ENCODE measurements around the gene PPP1R1B.
A peak's percentile ranks its signal among the peaks of the same experiment; 100 is the strongest.
"Not testable (repeated sequence)": the region's sequence is repeated elsewhere in the genome, so short reads cannot be mapped to it uniquely, and the experiment has no call there.

Gene PPP1R1B

DNA sequence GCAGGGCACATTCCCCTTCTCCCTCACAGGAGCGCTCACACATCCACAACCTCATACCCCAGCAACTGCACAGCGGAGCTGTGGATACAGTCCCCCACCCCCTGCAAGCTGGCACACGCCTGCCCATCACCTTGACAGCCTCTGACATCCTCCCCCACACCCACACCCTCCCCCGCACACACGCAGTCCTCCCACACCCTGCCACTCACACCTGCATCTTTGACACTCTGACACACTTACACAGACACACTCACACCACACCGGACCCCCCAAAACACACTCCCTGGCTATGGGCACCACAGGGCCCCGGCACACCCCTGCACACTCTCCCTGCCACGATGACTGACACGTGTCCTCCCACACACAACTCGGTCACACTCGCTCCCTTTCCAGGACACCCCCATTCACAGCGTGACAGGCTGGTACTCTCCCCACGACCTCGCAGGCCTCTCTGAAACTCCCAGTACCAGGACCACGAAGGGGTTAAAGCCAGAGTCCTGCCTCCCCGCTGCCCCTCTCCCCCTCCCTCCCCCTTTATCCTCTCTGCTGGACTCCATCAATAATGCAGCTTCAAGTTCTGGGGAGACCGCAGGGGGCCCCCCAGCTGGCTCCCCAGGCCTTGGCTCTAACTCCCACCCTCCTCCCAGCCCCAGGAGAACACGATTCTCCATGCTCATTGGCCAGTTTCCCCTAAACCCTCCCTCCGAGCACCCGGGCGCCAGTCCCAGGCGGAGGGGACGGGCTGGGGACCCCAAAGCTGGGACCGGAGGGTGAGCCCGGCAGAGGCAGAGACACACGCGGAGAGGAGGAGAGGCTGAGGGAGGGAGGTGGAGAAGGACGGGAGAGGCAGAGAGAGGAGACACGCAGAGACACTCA lies at the start of gene PPP1R1B:
Gene PPP1R1B, plus strand, starts transcription at position 782 of the 876 bp plus-strand sequence. CDS start 441 bp downstream, outside the sequence.
- no peak for DNase-seq
- in situ Hi-C loops (cut with MboI; ENCODE audit: low pct_unique_long_range_greater_than_20kb, low sequenced_read_pairs) = no loop called here

DNA sequence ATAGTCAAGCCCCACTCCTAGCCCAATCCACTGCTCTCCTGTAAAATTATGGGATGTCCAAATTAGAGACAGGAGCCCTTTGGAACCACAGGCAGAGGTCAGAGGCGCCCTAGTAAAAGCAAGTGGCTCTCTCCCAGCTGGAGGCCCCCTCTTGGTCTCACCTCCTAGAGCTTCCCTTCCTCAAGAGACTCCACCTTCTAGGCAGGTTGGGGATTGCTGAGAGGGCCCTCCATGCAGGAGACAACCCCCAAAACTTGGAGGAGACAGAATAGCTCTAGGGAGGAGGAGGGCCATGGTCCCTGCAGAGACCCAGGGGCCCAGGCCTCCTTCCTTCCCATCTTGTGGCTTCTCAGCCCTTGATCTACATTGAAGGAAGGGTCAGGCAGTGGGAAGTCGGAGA lies 48.5 kb upstream of the PPP1R1B start:
- in situ Hi-C loops (cut with MboI; ENCODE audit: low pct_unique_long_range_greater_than_20kb, low sequenced_read_pairs) = no loop called here

DNA sequence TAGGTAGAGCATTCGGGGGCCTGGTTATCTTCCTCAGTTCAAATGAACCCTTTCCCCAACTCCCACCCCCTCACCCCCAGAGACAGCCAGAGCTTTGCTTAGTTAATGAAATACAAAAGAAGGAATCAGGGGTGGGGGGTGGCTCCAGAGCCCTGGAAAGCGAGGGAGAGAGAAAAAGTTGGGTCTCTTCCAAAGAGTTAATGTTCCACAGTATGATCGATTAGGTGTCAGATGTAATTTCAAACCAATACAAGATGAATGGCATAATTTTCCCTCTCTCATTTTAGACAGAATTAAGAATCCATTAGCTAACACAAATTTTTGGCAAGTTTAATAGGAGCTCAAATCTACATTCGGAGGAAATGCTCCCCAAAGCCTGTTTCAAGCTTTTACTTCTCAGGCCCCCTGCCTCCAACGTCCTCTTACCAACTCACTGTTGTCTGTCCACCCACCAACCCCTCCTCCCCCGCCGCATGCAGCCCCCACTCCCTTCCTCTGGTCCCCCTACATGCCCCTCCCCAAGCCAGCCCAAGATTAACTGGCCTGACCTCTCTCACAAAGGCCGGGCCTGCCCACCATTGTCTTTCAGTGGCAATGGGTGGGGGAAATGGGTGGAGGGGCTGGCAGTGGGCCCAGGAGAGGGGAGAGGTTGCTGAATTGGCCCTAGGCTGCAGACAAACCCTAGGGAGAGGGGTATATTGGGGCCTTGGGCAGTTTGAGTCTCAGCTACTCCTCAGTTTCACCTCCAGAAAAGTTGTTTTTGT lies 47.3 kb upstream of the PPP1R1B start:
- in situ Hi-C loops (cut with MboI; ENCODE audit: low pct_unique_long_range_greater_than_20kb, low sequenced_read_pairs) = no loop called here
- no peak for DNase-seq

More for the DNA sequence above, 48.5 kb upstream of the PPP1R1B start:
- no peak for DNase-seq

DNA sequence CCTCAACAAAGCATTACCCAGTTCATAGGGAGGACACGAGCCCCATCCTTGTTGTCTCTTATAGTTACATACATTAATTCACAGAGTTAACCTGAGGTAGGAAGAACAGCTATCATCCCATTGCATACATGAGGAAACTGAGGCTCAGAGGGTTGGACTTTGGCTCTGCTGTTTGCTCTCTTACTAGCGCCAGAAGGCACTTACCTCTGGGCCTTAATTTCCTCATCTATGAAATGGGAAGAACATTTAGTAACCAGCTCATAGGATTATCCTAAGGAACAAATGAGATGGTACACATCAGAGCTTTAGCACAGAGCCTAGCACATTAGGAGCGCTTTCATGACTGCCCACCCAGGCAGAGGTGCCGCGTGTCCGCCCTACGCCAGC lies 46.7 kb upstream of the PPP1R1B start:
- in situ Hi-C loops (cut with MboI; ENCODE audit: low pct_unique_long_range_greater_than_20kb, low sequenced_read_pairs) = no loop called here
- DNase-seq = no peak

DNA sequence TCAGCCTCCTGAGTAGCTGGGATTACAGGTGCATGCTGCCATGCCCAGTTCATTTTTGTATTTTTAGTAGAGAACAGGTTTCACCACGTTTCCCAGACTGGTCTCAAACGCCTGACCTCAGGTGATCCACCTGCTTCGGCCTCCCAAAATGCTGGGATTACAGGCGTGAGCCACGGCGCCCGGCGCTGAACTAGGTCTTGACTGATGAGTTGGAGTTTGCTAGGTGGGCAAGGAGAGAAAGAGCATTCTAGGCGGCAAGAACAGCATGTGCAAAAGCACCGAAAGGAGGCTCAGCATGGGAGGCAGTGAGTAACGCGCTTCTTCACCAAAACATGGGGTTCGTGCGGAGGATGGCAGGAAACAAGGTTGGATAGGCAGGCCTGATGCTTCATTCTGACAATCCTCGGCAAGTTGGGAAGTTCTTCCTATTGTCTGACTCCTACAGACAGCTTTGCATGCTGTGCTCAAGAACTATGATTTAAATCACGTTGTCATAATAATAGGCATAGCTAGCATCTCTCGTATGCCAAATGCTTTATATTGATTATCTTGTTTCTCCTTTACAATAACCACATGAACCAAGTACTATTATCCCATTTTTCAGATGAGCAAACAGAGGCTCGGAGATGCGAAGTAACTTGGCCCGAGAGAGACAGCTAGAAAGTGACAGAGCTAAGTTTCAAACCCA lies 45.5 kb upstream of the PPP1R1B start:
- in situ Hi-C loops (cut with MboI; ENCODE audit: low pct_unique_long_range_greater_than_20kb, low sequenced_read_pairs) = no loop called here

DNA sequence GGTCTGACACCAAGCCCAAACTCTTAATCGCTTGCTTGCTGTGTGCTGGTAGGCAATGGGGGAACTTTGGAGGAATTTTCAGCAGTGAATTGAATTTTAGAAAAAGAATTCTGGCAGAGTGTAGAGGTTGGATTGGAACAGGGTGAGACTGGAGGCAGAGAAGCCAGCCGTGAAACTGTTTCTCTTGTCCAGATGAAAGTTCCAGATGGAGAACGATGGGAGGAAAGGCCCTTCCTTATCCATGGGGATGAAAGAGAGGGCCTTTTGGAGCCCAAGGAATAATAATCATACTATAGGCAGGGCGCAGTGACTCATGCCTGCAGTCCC lies 45.0 kb upstream of the PPP1R1B start:
- no peak for DNase-seq
- in situ Hi-C loops (cut with MboI; ENCODE audit: low pct_unique_long_range_greater_than_20kb, low sequenced_read_pairs) = no loop called here

More for the DNA sequence above, 45.5 kb upstream of the PPP1R1B start:
- DNase-seq = no peak

DNA sequence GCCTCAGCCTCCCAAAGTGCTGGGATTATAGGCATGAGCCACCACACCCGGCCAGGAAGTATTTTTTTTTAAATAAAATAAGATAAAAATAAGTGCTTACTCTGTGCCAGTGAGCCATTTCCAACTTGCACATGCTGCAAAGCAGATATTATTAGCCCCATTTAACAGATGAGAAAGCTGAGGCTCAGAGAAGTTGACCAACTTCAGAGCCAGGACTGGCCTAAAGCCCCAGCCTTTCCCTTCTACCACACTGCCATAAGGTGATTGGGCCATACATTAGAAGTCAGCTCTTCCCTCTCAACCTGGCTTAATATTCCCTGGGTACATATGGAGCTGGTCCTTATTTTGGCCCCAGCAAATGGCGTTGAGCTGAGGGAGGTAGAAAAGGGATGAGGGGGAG lies 44.1 kb upstream of the PPP1R1B start:
- in situ Hi-C loops (cut with MboI; ENCODE audit: low pct_unique_long_range_greater_than_20kb, low sequenced_read_pairs) = no loop called here
- no peak for DNase-seq

DNA sequence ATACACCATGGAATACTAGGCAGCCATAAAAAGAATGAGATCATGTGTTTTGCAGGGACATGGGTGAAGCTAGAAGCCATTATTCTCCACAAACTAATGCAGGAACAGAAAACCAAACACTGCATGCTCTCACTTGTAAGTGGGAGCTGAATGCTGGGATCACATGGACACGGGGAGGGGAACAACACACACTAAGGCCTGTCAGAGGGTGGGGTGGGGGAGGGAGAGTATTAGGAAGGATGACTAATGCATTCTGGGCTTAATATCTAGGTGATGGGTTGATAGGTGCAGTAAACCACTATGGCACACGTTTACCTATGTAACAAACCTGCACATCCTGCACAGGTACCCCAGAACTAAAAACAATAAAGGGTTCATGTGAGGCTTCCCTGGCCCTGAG lies 36.6 kb upstream of the PPP1R1B start:
- in situ Hi-C loops (cut with MboI; ENCODE audit: low pct_unique_long_range_greater_than_20kb, low sequenced_read_pairs); DNase-seq: not testable (repeated sequence)

DNA sequence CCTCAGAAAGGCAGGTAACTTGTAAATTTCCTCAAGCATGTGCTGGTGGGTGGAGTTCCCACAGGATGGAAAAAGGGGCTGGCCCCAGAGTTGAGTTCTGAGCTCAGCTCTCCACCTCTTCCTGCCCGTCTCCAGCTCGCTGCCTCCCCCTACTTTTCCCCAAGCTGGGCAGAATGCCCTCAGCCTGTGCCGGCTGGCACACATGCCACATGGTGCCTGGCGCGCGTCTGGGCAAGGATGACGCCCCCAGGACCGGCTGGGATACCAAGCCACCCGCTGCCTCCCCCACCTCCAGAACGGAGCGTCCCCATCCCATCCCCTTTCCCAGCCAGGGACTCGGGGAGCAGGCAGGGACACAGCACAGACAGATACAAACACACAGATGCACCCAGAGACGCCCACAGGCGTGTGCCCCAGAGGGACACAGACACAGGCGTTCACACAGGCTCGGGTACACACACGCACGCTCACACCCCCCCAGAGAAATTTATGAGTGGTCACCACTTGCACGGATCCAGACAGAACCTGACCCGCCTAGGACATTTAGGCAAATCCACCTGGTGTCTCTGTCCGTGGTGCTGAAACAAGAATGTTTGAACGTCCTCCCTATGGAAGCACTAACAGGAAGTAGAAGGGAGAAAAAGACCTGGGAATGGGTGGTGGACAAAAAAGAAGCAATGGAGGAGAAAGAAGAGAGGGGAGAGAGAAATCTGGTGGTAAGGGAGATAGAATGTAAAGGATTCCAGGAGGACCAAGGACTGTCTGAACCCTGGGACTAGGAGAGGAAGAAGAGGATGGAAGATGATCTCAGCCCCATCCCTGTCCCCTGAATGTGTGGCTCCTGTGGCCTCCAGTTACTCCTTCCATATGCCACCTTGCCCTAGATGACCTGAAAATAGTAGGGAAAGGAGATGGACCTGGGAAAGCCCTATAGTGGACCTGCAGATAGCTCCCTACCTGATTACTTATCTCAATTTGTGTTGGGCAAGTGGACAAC lies 34.5 kb upstream of the PPP1R1B start:
- peak; percentile 48 for DNase-seq
- in situ Hi-C loops (cut with MboI; ENCODE audit: low pct_unique_long_range_greater_than_20kb, low sequenced_read_pairs) = no loop called here

DNA sequence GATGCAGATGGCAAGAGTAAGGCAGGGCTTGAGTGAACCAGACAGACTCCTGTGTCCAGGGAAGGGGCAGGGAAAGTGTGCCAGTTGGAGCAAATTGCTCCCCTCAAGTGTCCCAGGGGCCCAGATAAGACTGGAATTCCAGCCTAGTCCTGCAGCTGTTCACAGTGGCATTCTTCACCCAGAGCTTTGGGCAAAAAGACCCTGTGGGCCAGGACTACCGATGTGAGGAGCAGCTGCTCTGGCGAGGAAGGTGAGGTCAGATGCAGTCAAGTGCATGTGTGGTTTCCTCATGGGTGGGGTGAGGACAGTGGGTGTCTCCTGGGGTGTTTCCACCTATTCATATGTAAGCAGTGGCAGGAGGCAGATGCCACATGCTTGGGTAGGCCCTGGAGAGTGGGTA lies 33.4 kb upstream of the PPP1R1B start:
- in situ Hi-C loops (cut with MboI; ENCODE audit: low pct_unique_long_range_greater_than_20kb, low sequenced_read_pairs) = no loop called here
- DNase-seq = no peak

DNA sequence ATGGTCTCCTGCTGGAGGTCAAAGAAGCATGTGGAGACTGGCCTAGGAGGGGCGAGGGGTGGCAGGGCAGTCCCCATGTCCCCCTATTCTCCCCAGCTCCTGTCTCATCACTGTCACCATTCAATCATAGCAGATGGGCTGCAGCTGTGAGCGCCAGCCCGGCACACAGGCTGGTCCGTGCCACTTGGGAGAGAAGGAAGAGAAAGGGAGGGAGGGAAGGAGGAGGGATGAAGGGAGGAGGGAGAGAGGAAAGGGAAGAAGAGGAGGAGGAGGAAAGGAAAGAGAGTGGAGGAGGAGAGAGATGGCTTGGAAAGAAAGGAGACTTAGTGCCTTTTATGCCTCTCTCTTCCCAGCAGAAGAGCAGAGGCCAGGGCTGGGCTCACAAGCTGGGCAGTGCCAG lies 31.5 kb upstream of the PPP1R1B start:
- DNase-seq = no peak
- in situ Hi-C loops (cut with MboI; ENCODE audit: low pct_unique_long_range_greater_than_20kb, low sequenced_read_pairs) = no loop called here

DNA sequence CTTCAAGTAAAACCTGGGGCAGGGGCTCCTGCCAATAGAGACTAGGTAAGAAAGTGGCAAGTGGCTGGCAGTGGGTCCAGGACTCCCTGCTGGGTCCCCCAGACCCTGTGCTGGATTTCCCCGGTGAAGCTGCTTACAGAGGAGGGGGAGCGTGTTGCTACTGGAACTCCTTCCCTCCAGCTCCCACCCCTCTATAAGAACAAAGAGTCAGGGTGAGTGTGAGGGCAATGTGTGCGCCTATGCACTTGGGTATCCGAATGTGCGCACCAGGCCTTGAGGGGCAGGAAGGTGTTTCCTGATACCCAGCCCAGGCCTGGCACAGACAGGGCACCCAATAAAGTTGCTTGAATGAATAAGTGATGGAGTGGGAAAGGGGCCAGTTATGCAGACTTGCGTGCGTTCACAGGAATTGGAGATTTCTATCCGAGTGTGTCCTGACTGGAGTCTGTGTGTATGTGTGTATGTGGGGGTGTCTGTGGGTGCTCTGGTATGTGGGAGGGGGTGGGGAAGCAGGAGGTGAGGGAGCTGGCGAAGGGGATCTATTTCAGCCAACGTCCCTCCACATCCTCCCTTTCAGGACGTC lies 30.7 kb upstream of the PPP1R1B start:
- DNase-seq = no peak
- in situ Hi-C loops (cut with MboI; ENCODE audit: low pct_unique_long_range_greater_than_20kb, low sequenced_read_pairs) = no loop called here

DNA sequence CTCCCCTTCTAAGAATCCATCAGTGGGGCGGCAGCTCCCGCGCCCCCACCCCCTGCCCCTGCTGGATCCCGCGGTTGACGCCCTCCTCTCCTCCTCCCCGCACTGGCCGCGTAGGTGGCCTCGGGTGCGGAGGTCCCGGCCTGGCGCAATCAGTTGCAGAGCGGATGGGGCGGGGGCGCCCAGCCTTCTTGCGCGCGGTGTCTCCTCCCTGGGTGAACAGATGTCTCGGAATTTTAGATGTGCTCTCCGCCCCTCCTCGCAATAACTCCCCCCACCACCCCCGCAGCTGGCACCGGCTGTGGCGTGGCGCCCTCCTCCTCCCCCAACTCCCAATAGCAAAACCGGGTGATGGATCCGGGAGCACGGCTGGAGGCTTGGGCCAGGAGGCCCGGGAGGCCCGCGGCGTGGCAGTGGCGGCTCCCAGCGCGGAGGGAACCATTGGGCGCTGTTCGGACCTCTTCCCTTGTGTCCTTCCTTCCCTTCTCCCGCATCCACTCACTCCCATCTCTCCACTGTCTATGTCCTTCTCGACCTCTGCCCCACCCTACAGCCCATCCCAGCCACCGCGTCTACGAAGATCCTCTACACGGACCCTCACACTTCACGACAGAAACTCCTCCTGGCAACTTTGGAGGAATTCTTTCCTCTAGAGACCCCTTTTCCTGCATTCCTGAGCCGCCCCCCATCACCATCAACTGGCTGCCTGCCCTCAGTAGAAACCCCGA lies 30.0 kb upstream of the PPP1R1B start:
- in situ Hi-C loops (cut with MboI; ENCODE audit: low pct_unique_long_range_greater_than_20kb, low sequenced_read_pairs) = no loop called here
- no peak for DNase-seq

DNA sequence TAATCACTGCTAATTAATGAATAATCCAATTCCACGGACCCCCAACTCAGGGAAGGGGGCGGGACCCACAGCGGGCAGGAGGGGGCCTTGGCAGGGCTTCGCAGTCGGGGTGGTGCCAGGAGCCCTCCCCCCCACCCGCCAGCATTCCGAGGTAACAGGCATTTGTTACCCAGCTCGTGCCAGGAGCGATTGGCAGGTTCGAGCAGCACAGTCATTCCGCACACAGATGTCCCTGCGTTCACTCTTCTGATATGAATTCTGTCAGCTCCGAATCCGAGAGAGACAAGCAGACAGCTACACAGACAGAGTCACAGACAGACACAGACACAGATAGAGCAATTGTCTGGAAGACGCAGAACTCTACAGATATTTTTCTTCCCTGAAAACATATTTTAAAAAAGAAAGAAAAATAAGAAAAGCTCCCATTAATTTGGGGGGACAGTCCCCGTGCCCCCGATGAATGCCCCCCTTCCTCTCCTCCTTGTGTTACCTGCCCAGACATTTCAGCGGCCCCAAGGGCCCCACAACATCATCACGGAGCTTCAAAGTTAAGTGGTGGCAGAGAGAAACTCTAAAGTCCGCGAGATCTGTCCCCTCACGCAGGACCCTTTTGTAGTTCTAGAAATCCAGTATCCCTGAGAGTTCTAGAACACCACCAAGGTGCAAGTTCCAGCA lies 29.2 kb upstream of the PPP1R1B start:
- DNase-seq = no peak
- in situ Hi-C loops (cut with MboI; ENCODE audit: low pct_unique_long_range_greater_than_20kb, low sequenced_read_pairs) = no loop called here

DNA sequence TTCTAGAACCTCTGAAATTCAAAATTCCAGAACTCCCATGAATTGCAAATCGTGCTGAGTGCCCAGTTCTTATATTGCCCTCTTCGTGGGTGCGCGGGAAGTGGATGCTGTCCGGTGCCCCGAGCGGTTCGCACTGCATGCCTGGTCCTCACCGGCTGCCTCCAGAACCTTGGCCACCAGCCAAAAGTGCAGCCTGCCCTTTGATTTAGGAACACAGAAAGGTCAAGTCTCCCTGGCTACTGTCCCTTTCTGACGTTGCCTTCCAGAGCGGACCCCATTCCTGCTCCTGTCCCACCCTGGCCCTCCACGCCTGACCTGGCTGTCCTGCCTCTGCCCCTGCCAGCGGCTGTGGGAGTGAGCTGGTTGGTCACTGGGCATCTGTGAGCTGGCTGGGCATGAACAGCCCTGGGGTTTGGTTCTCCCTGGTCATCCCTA lies 28.7 kb upstream of the PPP1R1B start:
- no peak for DNase-seq
- in situ Hi-C loops (cut with MboI; ENCODE audit: low pct_unique_long_range_greater_than_20kb, low sequenced_read_pairs) = no loop called here

DNA sequence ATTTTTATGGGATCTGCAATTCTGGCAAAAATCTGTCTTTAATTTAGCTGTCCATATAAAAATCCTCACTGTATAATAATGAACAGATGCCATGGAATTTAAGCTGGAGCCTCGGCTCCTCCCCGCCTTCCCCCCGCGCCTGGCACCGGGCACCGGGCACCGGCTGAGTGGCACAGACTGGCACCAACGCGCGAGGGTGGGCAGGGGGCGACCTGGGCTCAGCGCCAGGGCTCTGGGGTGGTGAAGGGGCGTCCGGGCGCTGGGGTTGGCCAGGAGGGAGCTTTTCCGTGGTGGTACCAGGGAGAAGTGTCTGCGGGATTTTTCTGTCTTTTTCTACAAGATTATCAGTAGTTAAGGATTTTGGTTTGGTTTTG lies 28.1 kb upstream of the PPP1R1B start:
- DNase-seq = no peak
- in situ Hi-C loops (cut with MboI; ENCODE audit: low pct_unique_long_range_greater_than_20kb, low sequenced_read_pairs) = no loop called here

DNA sequence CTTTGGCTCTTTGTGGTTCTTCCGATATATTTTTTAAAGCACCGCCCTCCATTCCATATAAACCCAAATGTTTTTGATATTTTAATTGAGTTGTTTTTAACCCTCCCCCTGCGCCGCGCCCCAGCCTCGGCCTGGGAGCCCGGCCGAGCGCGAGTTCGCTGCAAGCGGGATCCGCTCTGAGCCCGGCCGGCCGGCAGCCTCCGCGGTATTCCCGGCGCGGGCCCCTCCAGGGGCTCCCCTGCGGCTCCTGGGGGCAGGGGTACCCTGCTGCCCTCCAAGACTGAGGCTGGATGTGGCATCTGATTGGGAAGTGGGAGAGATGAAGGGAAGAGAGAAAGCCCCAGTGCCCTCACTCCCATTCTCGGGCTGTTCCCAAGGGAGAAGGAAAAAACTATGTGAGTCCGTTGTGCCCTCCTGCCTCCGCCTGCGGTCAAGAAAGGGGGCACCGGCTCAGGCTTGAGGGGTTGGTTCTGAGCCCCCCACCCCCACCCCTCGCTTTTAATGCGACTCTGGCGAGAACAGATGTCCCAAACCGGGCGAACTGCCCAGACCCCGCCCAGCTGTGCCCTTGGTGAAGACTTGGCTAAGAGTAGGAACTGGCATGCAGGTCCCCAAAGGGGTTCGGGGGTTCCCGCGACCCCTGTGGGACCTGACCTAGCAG lies 27.6 kb upstream of the PPP1R1B start:
- DNase-seq = no peak
- in situ Hi-C loops (cut with MboI; ENCODE audit: low pct_unique_long_range_greater_than_20kb, low sequenced_read_pairs) = no loop called here

Measured in KBM-7 (cell line).